ENCODE measurements around the gene SARM1. TPM values are rescaled to one million over a fixed set of nuclear protein-coding genes. Genes with fewer than 3 reads are reported as not detected.

The SARM1 gene
- total RNA-seq, 2 donors from 2014 or later: 1.3 to 2.0 TPM

- Histone ChIP-seq H3K27ac (ENCODE audit: low read depth, low read length) (peak overlapping the region; percentile 72), H3K36me3 (ENCODE audit: control insufficient read depth, insufficient read depth, low read length) (peaks cover 96% of the 10 kb centered on the region), H3K4me3 (ENCODE audit: low read length) (no peak overlapping the region), H3K9me3 (ENCODE audit: control insufficient read depth, low read length) (no peaks in the 10 kb centered on the region), H3K9ac (ENCODE audit: extremely low read depth, low read length, poor library complexity, severe bottlenecking) (peak overlapping the region; percentile 25), H3K4me1 (ENCODE audit: control insufficient read depth, insufficient read depth, low read length) (peaks cover 9% of the 10 kb centered on the region), H3K27me3 (ENCODE audit: control insufficient read depth, insufficient read depth, low read length, poor library complexity, severe bottlenecking) (no peaks in the 10 kb centered on the region)
- peaks cover 79% of the 10 kb centered on the region for H3K36me3 Mint-ChIP-seq (ENCODE audit: low read depth)
- H3K27me3 Mint-ChIP-seq (ENCODE audit: insufficient read depth): no peaks in the 10 kb centered on the region
- H3K27ac Mint-ChIP-seq: peak overlapping the region; percentile 52
- no peaks in the 10 kb centered on the region for H3K9me3 Mint-ChIP-seq
- DNase-seq: no peak
- peaks cover 4% of the 10 kb centered on the region for H3K4me1 Mint-ChIP-seq
- no peak overlapping the region for H3K4me3 Mint-ChIP-seq
- TF ChIP-seq CTCF (conservative IDR thresholded peaks at IDR 0.05): no peak
- WGBS, 2 experiments (ENCODE audit: insufficient coverage in 1 of 2, insufficient read length in 1 of 2): 95% methylated on average over 11 to 13 of the region's 13 CpGs
Measured at GRCh38 chr17:28345419-28346198, 25.9 kb upstream of the SARM1 start.

GRCh38 chr17:28346199-28346580, 25.3 kb upstream of the SARM1 start:
- Histone ChIP-seq H3K27ac (ENCODE audit: low read depth, low read length) (peak overlapping the region; percentile 72), H3K9ac (ENCODE audit: extremely low read depth, low read length, poor library complexity, severe bottlenecking) (peak overlapping the region; percentile 25), H3K36me3 (ENCODE audit: control insufficient read depth, insufficient read depth, low read length) (peaks cover 95% of the 10 kb centered on the region), H3K27me3 (ENCODE audit: control insufficient read depth, insufficient read depth, low read length, poor library complexity, severe bottlenecking) (no peaks in the 10 kb centered on the region), H3K4me3 (ENCODE audit: low read length) (no peak overlapping the region), H3K4me1 (ENCODE audit: control insufficient read depth, insufficient read depth, low read length) (peaks cover 9% of the 10 kb centered on the region), H3K9me3 (ENCODE audit: control insufficient read depth, low read length) (no peaks in the 10 kb centered on the region)
- Mint-ChIP-seq H3K36me3 (ENCODE audit: low read depth) (peaks cover 81% of the 10 kb centered on the region), H3K27ac (peak overlapping the region; percentile 52), H3K9me3 (no peaks in the 10 kb centered on the region), H3K4me3 (no peak overlapping the region), H3K27me3 (ENCODE audit: insufficient read depth) (no peaks in the 10 kb centered on the region), H3K4me1 (peaks cover 4% of the 10 kb centered on the region)
- no peak for TF ChIP-seq CTCF (conservative IDR thresholded peaks at IDR 0.05)
- DNase-seq: peak; percentile 69
- 73% methylated on average over 2 of the region's 2 CpGs for WGBS, 2 experiments (ENCODE audit: insufficient coverage in 1 of 2, insufficient read length in 1 of 2)

GRCh38 chr17:28346746-28347246, 24.7 kb upstream of the SARM1 start:
- H3K27me3 Mint-ChIP-seq (ENCODE audit: insufficient read depth): no peaks in the 10 kb centered on the region
- peak; percentile 62 for TF ChIP-seq CTCF (conservative IDR thresholded peaks at IDR 0.05)
- Histone ChIP-seq H3K9me3 (ENCODE audit: control insufficient read depth, low read length) (no peaks in the 10 kb centered on the region), H3K4me3 (ENCODE audit: low read length) (no peak overlapping the region), H3K36me3 (ENCODE audit: control insufficient read depth, insufficient read depth, low read length) (peaks cover 95% of the 10 kb centered on the region), H3K27ac (ENCODE audit: low read depth, low read length) (peak overlapping the region; percentile 53), H3K9ac (ENCODE audit: extremely low read depth, low read length, poor library complexity, severe bottlenecking) (peak overlapping the region; percentile 25), H3K27me3 (ENCODE audit: control insufficient read depth, insufficient read depth, low read length, poor library complexity, severe bottlenecking) (no peaks in the 10 kb centered on the region), H3K4me1 (ENCODE audit: control insufficient read depth, insufficient read depth, low read length) (peaks cover 9% of the 10 kb centered on the region)
- peaks cover 4% of the 10 kb centered on the region for H3K4me1 Mint-ChIP-seq
- DNase-seq: peak; percentile 73
- H3K27ac Mint-ChIP-seq: peak overlapping the region; percentile 73
- 90 to 100% methylated on average over 1 to 5 of the region's 7 CpGs for WGBS, 2 experiments (ENCODE audit: insufficient coverage in 1 of 2, insufficient read length in 1 of 2)
- no peak overlapping the region for H3K4me3 Mint-ChIP-seq
- peaks cover 83% of the 10 kb centered on the region for H3K36me3 Mint-ChIP-seq (ENCODE audit: low read depth)
- H3K9me3 Mint-ChIP-seq: no peaks in the 10 kb centered on the region
